Measurements from ENCODE around the gene FMN1.

FMN1 gene

DNA sequence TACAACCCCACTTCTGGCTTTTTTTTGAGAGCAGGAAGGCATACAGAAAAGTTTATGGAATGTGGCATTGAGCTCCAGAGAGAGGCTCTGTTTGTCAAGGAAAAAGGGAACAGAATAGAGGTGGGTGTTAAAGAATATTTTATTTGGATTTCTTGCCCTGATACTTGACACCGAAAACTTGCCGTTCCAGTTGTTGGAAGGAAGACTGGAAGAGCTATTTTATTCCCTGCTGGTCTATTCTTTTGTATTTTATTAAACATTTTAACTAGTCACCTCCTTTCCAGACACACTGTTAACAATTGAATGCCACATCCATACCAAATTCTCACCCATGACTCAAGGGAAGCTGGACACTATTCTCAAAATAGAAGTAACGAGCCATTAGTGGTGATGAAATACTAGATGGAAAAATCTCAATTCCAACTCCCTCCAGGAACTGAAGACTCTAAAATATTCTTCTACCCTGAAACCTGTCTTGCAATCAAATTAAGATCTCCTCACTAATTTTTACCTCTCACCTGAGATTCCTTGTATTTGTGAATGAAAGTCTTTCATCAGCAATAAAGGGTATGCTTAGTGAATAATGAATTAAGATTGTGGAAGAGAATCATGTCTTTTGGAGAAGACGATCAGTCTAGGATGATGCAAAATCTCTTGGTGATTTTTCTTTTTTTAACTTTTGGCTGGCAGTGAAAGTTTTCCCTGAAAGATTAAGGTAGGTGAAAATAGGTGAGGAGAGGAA is 448.2 kb downstream of the FMN1 start:
- no peak for DNase-seq

DNA sequence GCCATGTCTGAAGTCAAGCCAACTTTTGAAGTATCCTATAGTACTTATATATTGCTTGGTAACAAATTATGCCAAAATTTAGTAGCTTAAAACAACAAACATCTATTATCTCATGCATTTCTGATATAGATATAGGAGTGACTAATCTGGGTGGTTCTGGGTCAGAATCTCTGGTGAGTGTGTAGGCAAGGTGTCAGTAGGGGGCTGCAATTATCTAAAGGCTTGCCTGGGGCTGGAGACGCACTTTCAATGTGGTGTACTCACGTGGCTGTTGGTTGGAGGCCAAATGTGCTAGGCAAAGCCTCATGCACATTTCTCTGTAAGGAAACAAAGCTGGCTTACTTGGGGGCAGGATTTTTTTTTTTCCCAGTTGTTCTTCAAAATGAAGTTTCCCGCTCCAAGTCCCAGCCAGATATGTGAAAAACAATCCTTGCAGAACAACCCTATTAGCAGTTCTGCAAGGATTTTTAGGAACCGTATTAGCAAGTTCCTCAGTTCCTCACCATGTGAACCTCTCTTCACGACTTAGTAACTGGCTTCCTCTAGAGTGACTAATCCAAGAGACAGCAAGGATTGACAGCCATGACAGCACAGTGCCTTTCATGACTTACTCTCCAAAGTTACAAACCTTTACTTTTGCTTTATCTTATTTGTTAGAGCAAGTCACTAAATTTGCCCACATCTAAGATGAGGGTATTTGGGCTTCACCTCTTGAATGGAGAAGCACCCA is 450.9 kb downstream of the FMN1 start:
- no peak for DNase-seq

DNA sequence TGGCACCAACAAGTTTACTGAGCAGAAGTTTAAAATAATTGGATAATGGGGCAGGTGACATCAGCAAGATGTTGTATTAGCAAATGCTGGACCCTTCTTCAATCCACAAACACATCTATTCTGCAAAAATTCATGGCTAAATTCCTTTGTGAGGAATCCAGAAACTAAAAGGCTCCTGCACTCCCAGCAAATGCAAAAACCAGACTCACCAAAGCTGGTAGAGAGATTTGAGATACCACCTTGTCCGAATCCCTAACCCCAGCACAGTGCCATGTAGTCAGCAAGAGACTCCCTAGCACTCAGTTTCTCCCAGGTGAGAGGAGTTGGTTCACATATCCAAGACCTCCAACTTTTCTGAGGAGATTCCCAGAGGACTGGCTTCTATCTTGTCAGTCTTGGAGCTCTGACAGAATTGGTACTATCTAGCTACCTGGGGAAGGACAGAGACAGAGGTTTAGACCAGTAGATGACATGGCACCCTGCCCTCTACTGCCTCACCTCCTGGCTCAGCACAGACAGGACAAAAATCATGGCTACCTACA is 454.9 kb downstream of the FMN1 start:
- DNase-seq, result no peak

DNA sequence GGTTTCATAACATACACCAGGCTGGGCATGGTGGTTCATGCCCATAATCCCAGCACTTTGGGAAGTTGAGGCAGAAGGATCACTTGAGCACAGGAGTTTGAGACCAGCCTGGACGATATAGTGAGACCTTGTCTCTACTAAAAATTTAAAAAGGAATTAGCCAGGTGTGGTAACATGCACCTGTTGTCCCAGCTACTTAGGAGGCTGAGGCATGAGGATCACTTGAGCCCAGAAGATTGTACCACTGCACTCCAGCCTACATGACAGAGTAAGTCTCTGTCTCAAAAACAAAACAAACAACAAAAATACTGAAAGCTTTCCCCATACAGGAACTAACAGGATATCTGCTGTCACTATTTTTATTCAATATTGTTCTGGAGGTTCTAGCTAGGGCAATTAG is 455.8 kb downstream of the FMN1 start:
- DNase-seq, result no peak

DNA sequence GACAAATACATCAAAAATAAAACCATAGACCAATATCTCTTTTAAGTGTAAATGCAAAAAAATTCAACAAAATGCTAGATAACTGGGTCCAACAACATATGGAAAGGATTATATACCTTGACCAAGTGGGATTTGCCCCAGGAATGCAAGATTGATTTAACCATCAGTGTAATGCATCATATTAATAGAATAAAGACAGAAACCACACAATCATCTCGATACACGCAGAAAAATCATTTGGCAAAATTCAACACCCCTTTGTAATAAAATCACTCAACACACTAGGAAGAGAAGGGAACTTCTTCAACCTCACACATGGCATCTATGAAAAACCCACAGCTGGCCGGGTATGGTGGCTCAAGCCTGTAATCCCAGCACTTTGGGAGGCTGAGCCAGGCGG is 457.2 kb downstream of the FMN1 start:
- no peak for DNase-seq

DNA sequence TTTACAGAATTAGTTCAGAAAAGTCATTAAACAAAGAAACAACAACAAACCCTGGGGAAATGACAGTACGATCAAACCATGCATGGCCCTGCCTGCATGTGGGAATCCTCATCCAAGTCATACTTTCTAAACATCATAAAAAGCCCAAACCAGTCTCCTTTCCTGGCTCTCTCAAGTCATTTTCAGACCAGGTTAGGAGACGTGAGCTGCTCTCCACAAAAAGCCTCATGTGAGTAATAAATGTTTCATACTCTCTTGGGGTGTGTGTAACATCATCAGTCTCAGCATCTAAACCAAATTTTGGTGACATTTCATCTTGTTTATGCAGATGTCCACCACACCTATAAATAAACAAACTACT is 457.8 kb downstream of the FMN1 start:
- DNase-seq, result no peak

DNA sequence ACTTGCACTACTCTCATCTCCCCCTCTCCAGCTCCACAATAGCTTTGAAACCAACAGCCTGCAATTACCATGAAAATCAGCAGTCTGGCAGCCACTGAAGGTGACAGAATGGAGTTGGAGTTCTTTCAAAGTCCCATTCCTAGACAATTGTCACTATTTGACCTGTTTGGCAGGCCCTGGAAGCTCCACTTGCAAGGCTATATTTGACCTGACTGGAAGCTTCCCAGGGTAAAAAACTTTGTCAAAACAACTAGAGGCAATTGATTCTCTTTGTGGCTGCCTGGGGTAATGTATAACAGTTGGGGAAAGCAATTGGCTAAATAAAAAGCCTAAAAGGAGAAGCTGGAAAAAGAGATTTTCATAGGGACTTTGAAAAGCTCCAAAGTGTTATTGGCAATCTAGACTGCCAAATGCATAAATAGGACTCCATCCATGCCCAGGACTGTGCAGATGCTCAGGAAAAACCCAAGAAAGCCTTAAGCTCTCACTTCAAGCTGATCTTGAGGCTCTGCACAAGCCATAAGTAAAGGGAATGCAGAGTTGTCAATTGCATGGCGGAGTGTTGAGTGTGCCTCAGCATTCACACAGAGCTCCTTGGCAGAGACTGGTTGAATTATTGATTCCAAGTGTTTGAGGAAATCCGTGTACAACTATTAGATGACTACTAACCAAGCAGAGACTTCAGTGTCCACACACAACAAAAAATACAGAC is 458.4 kb downstream of the FMN1 start:
- no peak for DNase-seq

DNA sequence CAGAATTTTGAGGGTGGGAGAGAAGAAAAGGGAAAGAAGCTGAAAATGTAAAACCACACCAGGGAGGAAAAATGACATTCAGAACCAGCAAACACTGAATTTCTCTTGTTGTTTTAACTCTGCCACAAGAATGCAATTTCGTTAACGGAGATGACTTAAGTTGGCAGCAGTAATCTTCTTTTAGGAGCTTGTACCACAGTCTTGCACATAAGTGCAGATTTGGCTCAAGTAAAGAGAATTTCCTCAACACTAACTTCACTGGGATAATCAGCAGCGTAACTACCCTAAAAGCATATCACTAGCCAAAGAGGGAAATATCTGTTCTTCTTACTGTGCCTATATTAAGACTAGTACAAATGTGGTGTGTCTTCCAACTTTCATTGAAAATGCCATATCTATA is 461.2 kb downstream of the FMN1 start:
- no peak for DNase-seq

DNA sequence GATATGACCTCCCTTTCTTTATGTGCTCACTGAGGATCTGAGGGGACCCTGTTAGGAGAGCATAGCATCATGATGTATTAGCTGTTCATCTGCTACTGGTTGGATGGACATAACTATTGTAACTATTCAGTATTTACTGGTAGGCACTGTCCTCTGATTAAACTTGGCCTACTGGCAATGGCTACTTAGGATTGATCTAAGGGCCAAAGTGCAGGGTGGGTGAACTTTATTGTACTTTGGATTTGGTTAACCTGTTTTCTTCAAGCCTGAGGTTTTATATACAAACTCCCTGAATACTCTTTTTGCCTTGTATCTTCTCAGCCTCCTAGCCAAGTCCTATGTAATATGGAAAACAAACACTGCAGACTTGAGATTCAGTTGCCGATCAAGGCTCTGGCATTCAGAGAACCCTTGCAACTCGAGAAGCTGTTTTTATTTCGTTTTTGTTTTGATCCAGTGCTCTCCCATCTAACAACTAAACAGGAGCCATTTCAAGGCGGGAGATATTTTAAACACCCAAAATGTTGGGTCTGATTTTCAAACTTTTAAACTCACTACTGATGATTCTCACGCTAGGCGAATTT is 461.8 kb downstream of the FMN1 start:
- no peak for DNase-seq

DNA sequence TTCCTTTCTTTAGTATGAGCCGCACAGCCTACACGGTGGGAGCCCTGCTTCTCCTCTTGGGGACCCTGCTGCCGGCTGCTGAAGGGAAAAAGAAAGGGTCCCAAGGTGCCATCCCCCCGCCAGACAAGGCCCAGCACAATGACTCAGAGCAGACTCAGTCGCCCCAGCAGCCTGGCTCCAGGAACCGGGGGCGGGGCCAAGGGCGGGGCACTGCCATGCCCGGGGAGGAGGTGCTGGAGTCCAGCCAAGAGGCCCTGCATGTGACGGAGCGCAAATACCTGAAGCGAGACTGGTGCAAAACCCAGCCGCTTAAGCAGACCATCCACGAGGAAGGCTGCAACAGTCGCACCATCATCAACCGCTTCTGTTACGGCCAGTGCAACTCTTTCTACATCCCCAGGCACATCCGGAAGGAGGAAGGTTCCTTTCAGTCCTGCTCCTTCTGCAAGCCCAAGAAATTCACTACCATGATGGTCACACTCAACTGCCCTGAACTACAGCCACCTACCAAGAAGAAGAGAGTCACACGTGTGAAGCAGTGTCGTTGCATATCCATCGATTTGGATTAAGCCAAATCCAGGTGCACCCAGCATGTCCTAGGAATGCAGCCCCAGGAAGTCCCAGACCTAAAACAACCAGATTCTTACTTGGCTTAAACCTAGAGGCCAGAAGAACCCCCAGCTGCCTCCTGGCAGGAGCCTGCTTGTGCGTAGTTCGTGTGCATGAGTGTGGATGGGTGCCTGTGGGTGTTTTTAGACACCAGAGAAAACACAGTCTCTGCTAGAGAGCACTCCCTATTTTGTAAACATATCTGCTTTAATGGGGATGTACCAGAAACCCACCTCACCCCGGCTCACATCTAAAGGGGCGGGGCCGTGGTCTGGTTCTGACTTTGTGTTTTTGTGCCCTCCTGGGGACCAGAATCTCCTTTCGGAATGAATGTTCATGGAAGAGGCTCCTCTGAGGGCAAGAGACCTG is 463.5 kb downstream of the FMN1 start:
- no peak for DNase-seq

DNA sequence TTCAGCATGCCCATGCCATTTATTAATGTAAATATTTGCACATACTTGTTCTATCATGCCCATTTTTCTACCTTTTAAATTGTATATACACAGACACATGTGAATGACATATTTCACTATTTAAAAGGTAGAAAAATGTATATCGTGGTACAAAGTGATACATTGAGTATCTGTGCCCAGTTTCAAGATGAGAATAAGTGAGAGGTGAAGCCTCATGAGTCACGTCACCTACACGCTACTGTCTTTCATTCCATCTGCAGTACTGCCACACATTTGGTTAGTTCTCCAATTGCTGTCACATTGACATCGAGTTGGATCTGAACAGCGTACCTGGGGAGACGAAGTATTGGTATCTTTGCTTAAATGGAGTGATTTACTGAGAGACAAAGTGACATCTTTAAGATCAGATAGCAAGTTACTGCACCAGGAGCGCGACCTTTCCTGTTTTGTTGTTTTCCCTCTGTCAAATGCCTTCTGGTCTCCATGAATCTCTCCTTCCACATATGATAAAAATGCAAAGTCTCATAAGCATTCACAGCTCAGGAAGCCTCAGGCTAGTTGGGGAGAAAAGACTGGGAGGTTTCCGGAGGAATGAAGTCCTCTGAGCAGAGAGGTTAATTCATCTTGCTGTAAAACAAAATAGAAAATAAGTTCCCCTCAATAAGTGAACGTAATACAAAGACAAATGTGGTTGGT is 464.7 kb downstream of the FMN1 start:
- no peak for DNase-seq

DNA sequence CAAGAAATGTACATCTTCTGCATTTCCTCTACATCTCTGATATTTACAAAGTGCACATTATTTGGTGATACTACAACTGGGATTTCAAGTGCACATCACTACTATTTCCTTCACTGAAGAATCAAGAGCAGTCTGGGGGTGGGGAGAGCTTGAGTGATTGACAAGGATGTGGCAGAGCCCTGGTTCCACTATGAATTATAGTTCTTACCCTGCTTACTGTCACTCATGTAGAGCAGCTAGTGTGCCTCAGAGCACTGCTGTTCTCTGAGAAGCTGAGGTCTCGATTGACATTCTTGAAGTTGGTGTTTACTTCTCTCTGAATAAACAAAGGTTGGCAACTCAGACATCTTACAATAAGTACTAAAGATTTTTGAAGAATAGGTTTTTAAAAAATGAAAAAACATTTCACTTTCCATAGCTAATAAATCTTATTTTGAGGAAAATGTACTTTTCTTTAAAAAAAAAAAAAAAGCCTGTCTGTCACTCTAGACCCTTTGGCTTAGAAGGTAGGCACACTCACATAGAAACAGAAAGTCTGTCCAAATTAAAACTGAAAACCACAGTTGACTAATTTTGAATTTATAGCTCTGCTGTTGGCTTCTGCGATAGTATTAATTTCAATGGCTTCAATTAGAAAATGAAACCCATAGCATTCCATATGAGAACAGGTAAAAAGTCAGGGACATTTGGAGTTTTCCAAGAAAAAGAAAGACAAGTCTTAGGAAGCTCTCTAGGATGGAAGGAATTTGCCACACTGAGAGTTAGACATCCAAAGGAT is 471.2 kb downstream of the FMN1 start:
- DNase-seq, result peak in 1 of 5 donors; percentile 44

DNA sequence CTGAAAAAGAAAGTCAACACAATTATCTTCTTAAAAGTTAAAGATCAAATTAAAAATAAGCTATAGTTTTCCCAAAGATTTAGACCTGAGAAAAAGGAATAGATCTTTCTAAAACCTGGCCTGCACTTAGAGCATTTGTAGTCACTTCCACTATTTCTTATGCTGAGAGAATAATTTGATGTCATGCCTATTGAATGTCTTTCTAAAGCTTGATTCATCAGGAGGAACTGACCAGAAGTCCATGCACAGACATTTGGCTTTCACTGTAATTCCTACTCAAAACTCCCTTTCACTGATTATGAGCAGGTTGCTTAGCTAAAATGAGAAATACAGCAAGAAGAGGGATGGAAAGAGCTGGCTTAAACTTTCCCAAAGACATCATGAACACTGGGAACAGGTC is 472.4 kb downstream of the FMN1 start:
- no peak for DNase-seq

DNA sequence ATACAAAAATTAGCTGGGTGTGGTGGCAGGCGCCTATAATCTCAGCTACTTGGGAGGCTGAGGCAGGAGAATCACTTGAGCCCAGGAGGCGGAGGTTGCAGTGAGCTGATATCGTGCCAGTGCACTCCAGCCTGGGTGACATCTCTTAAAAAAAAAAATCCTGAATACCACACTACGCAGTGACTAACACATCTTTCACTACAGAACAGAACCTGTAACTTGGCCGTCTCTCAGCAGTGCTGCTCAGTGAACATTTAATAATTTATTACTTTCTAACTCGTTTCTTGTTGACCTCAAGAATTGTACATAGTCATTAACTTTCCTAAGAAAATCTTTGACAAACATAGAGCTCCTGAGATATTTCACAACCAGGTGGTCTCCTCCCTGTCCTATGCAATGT is 472.9 kb downstream of the FMN1 start:
- no peak for DNase-seq

DNA sequence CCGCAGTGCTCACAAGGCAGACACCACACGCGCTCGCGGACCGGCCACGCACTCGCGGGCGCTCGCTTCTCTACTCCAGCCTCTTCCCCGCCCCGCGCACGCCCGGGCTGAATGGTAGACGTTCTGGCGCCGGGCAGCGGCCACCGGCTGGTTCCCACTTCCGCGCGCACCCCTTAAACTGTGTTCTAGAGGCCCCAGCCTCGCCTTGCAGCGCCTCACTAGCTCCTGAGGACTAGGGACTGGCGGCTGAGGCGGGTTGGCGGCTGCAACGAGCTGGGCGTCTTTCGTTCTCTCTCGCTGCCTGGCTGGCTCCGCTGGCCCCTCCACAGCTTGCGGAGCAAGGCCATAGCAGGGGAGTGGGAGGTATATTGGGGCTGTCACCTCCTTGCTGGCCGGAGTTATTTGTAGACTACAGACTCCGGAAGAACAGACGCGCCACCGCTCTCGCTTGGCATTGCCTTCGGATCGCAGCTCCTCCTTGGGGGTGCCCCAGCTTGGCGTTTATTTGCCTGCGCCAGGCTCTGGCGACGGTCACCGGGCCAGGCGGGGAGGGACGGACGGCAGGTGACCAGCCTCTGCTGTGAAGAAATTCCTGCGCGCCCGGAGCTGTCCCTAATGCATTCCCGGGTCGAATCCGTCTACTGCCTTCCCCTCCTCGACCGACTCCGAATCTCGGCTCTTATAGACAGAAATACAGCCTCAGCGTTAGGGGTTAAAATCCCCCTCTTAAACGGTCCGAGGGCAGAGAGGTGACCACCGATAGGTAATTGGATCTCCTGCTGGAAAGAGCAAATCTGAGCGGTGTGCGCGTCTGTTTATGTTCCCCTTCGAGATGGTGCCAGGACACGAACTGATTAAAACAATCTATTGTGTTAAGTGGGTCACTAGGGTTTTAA is 475.4 kb downstream of the FMN1 start:
- no peak for DNase-seq

DNA sequence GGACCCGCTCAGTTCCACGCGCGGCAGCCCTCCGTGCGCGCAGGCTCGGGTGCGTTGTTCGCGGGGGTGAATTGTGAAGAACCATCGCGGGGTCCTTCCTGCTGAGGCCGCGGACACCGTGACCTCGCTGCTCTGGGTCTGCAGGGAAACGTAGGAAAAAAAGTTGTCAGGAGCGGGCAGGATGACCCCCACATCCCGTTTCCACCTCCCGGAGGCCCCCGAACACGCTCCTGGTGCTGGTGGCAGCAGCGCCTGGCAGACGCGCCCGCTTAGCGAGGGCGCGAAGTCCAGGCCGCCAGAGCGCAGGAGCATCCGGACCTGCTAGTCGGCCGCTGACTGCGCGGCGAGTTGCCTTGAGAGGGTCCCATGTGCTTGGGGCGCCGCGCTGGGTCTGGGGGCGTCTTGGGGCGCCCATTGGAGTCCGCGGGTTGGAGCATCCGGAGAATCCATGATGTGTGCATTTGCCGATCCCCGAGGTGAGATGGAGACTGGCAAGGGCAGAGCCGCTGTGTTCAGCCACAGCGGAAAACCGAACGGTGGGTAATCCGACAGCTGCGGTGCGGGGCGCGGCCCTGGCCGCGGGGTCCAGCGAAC is 476.2 kb downstream of the FMN1 start:
- no peak for DNase-seq

DNA sequence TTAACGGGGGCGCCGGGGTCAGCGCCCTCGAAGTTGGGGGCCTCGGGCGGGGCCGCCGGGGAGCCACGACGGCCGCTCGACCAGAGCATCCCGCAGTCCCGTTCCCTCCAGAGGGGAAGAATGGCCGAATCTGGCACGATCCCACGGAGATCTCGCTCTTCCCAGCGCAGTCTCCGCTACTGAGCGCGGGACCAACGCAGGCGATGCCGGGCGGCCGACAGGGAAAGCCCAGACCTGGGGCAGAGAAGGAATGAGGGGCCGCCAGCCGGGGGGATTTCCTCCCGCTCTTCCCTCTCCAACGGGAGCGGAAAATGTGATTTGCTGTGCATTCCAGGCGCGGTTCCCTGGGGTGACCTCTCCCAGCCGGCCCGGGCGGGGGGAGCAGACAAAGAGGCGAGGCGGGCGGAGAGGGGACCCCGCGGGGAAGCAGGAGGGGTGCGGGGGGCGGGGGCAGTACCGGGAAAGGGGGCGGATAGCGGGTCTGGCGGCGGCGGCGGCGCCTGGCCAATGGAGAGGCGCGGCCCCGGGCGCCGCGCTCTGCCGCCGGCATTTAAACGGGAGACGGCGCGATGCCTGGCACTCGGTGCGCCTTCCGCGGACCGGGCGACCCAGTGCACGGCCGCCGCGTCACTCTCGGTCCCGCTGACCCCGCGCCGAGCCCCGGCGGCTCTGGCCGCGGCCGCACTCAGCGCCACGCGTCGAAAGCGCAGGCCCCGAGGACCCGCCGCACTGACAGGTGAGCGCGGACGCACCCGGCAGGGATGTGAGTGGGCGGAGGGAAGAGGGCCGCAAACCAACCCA is 476.9 kb downstream of the FMN1 start, which contains the start of gene GREM1:
GREM1 (plus strand) TSS at position 579 of the 801 bp plus-strand sequence. CDS start 12,687 bp downstream, outside the sequence.
- no peak for DNase-seq

DNA sequence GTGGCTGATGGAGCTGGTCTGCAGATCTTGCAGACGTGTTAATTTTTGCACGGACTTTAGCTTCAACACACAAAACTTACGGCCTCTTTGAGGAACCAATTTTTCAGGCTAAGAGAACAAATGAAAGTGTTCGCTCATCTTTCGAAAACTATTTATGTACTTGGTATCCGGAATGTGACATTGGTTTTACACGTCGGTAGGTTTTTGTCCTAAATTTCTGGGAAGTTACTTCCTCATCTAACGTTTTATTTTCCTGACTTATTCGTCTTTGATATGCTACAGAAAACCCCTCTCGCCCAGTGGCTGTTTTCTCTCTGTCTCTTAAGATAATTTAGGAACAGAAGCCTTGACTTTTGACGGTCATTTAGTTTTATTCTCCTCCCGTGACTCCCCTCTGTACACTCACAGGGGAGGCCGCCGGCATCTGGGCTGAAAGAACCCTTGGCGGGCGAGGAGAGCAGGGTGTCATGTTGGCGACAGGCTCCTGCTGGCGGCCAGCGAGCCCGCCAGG is 477.5 kb downstream of the FMN1 start:
- DNase-seq, result no peak
